CD4-positive, alpha-beta T cell treated with Interleukin-15 for 4 hours (primary cell): ENCODE measurements around the gene ZFP91.
"Not testable (repeated sequence)": the region's sequence is repeated elsewhere in the genome, so short reads cannot be mapped to it uniquely, and the experiment has no call there.

Experiments
- DNase-seq: peaks from one replicate; pipeline ENCODE4 v3.0.0-alpha.2; 2020; ENCODE audit warnings: low spot score

ZFP91 gene, protein sequence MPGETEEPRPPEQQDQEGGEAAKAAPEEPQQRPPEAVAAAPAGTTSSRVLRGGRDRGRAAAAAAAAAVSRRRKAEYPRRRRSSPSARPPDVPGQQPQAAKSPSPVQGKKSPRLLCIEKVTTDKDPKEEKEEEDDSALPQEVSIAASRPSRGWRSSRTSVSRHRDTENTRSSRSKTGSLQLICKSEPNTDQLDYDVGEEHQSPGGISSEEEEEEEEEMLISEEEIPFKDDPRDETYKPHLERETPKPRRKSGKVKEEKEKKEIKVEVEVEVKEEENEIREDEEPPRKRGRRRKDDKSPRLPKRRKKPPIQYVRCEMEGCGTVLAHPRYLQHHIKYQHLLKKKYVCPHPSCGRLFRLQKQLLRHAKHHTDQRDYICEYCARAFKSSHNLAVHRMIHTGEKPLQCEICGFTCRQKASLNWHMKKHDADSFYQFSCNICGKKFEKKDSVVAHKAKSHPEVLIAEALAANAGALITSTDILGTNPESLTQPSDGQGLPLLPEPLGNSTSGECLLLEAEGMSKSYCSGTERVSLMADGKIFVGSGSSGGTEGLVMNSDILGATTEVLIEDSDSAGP

DNA sequence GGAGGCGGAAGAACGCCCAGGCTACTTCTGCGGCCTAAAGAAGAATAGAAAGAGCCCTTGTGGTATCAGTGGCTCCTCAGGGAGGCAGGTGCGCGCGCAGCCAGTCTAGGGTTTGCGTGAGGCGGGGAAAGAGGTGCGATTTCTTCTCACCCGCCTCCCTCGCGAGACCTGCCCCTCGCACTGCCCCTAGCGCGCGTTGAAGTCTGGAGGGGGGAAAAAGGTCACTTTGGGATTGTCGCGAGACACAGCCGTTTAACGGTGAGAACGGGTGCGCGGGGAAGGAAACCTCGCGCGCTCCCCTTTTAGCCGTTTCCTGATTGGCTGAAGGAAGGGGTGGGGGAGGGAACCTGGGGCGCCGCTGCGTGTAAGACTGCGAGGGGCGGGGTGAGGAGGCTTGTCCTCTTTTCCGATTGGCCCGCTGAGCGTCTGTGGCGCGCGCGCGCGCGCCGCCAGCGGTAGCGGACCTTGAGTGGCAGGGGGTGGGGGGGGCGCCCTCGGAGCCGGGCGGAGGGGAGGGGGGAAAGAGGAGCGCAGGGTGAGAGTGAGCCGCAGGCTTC is at the start of gene ZFP91:
TSS of gene ZFP91 (plus strand) at position 429 of the 557 bp plus-strand sequence. CDS start 219 bp downstream, outside the sequence.
- peak; percentile 97 for DNase-seq

- peak; percentile 43 for DNase-seq
These were observed 48.6 kb upstream of the ZFP91 start for GRCh38 chr11:58530236-58530635.

DNA sequence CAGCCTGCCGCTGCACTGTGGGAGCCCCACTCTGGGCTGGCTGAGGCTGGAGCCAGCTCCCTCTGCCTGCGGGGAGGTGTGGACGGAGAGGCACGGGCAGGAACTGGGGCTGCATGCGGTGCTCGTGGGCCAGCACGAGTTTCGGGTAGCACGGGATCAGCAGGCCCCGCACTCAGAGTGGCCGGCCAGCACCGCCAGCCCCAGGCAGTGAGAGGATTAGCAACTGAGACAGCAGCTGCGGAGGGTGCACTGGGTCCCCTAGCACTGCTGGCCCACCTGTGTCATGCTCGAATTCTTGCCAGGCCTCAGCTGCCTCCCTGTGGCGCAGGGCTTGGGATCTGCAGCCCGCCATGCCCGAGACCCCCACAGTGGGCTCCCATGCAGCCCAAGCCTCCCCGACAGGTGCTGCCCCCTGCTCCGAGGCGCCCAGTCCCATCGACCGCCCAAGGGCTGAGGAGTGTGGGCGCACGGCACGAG is 47.0 kb upstream of the ZFP91 start:
- DNase-seq, result no peak

- DNase-seq, result no peak
These were observed 32.0 kb upstream of the ZFP91 start for GRCh38 chr11:58546841-58547240.

DNA sequence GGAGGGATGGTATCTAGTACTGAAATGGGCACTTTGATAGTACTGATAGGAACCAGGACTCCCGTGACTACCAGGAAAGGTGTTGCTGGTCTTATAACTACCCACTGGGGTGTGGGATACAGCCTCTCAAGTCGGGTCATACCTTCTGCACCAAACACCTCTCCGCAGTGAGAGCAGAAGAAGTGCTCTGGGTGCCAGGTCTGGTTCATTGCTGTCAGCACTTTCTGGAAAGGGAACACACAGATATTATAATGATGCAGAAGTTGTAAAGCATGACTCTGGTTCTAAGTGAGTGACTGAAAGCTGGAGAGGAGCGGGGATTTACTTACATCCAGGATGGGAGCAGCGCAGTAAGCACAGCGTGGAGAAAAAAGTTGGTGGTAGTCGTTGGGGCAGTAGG is 29.2 kb upstream of the ZFP91 start:
- no peak for DNase-seq

DNA sequence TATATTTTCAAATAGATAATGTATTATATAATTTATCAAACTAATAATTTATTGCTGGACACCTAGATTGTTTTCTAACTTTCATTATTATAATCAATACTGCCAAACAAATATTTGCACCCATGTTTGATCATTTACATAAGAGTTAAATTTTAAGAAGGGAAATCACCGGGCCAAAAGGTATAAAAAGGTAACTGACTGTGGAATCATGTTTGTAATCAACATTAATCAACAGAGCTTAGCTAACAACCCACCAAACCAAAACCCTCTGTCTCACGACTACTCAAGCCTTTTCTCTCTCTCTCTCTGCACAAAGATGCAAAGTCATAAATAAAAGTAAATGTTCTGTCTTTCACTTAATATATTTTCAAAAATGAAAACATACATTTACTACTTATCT is 18.0 kb upstream of the ZFP91 start:
- DNase-seq, result no peak

DNA sequence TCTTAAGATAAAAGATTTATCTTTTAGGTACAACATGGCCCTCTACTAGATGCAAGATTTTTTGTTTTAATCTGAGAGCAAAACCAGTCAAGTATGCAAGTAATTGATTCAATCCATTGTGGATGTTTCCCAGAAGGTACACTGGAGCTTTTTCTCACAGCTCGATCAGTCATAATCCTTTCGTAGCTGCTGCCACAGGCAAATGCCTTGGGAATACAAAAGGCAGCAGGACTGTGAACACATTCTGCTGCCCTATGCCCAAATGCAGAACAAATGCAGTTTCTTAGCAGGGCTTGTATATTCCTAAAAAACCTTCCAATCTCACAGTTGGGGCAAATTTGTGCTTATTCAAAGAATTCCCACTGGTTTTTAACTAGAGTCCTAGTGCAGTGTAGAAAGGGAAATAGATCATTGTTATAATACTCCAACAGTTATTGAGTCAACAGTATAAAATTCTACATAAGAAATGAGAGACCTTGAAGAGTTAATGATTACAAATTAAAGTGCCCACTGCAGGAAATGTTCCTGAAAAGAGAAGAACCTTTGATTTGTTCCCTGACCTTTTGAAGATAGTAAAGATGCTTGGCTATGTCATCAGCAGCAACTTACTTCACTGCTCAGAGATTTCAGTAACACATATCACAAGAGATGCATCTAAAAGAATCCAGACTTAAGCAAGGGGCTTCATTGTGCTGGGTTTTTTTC is 17.3 kb upstream of the ZFP91 start:
- no peak for DNase-seq

DNA sequence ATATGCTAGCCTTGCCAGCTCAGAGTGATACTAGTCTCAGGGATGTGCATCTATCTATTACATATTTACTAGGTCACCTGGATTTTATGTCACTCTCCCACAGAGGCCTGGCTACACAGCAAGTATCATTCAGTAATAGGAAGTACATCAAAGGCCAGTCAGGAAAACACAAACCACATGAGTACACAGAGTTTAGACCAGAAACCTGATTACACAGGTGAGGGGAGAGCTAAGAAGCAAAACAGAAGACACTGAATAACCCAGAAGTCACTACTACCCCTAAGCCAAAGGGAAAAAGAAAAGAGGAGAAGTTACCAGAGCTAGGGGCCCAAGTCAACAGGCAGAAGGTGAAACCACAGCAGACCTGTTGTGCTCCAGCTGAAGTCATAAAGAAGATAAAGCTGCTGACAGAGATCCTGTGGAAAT is 16.5 kb upstream of the ZFP91 start:
- DNase-seq, result peak; percentile 16

- no peak for DNase-seq
These were observed 14.6 kb upstream of the ZFP91 start for GRCh38 chr11:58564231-58564630.

- DNase-seq, result peak; percentile 80
These were observed 10.9 kb upstream of the ZFP91 start for GRCh38 chr11:58567889-58568512.

DNA sequence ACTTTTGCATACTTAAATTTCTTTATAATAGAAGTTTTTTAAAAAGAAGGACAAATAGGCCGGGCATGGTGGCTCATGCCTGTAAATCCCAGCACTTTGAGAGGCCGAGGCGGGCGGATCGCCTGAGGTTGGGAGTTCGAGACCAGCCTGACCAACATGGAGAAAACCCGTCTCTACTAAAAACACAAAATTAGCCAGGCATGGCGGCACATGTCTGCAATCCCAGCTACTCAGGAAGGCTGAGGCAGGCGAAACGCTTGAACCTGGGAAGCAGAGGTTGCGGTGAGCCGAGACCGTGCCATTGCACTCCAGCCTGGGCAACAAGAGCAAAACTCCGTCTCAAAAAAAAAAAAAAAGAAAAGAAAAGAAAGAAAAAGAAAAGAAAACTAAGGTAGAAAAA is 6.0 kb upstream of the ZFP91 start:
- not testable (repeated sequence) for DNase-seq

GRCh38 chr11:58573451-58574104 is 5.3 kb upstream of the ZFP91 start:
- peak; percentile 72 for DNase-seq

- DNase-seq, result no peak
These were observed 4.0 kb upstream of the ZFP91 start for GRCh38 chr11:58574881-58575280.

DNA sequence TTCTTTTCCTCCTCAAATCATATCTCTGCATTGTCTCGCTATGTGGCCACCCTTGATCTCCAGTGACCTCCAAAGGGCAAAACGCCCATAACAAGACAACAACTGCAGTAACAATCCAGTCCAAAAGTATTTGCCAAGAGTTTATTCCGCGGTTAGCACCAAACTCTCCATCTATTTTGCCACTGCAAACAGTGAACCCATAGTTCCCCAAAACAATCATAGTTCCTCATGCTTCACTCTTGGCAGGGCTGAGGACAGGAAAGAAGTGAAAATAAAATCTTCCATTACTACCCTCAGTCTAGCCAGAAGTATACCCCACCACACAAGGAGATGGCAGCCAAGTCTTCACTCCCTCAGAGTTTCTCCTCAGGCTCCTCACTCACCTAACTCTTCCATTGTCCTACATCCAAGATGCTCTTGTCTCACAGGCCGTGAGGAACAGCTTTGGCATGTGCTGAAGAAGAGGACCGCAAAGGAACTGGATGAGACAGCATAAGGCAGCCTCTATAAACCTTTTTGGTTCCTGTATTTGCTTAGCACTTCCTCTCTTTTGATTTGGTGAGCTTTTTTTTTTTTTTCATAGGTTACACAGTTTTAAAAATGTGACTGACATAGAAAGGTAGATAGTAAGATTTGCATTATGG is 3.4 kb upstream of the ZFP91 start, which contains the start of gene LPXN:
TSS of gene LPXN (minus strand) at position 480 of the 644 bp plus-strand sequence. CDS start at position 396, 84 bp downstream.
- peak; percentile 62 for DNase-seq

DNA sequence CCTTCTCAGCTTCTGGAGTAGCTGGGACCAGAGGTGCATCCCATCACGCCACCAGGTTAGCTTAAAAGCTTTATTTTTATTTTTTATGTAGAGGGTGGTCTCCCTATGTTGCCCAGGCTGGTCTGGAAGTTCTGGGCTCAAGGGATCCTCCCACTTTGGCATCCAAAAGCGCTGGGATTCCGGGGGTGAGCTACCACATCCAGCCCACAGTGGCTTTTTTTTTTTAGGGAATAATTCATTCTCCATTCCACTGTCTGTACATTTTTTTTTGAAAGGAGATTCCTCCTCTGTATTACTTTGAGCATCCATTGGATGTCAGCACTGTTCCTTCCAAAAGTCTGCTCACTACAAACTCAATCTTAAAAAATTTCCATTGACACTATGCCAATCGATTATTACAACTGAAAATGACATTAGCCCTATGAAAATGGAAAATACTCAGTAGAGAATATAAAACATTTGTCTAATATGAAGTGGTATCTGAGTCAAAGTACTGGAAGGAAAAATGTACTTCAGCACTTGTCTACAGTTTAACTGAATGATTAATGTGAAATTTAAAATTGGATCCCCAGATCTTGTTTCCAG is 1.9 kb upstream of the ZFP91 start:
- peak; percentile 17 for DNase-seq

- peak; percentile 82 for DNase-seq
These were observed 1.2 kb upstream of the ZFP91 start for GRCh38 chr11:58577555-58578135.

- DNase-seq, result peak; percentile 96
These were observed 678 bp upstream of the ZFP91 start for GRCh38 chr11:58578136-58578634.

DNA sequence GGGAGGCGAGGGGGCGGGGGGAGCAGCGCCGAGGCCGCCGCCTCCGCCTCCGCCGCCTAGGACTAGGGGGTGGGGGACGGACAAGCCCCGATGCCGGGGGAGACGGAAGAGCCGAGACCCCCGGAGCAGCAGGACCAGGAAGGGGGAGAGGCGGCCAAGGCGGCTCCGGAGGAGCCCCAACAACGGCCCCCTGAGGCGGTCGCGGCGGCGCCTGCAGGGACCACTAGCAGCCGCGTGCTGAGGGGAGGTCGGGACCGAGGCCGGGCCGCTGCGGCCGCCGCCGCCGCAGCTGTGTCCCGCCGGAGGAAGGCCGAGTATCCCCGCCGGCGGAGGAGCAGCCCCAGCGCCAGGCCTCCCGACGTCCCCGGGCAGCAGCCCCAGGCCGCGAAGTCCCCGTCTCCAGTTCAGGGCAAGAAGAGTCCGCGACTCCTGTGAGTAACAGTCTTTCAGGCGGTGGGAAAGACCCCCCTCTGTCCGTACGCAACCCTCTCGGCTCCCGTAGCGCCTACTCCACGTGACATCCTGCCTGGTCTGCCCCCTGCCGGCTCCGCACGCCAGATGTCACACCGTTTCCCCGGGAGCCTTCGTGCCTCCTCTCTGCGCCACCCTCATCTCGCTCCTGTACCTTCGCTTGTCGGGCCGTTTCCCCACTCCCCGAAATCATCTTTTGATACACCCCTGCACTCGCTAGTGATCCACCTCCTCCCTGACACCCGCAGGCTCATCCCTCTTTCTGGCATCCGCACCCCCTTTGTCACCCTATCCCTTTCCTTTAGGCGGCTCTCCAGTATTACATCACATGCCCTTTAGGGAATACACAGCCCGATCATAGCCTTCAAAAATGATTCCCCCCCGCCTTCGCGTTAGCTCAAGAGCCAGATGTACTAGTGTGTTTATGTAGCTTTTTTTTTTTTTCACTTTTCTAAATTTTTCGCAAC is 598 bp downstream of the ZFP91 start:
- peak; percentile 92 for DNase-seq

DNA sequence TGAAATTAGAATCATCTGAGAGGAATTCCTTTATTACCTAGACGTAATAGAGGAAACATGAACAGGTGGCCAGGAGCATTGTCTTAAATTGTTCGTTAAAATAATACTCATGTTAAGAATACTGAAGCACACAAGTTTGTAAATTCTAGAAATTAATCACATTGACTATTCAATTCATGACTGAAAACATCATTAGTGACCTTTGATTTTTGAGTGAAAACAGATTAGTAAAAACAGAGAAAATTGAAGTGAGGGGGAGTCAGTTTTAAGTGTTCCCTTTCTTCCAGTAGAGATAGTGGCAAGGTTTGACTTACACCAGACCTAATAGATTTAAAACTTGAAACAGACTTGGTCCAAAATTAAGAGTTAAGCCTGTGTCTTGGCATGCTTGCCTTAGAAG is 1.4 kb downstream of the ZFP91 start:
- no peak for DNase-seq
